Mucosa of stomach (tissue), 1 donor: ENCODE results near the gene SCFD2.
"Not testable (repeated sequence)": the region's sequence is repeated elsewhere in the genome, so short reads cannot be mapped to it uniquely, and the experiment has no call there.

Source experiments
- H3K27me3 ChIP-seq: one replicate; pipeline ENCODE4 v1.7.0; 2013; ENCODE audit warnings: mild to moderate bottlenecking, low read length; ENCODE audit not compliant: control insufficient read depth, insufficient read depth
- H3K36me3 ChIP-seq: one replicate; pipeline ENCODE4 v1.7.0; 2013; ENCODE audit warnings: low read length; ENCODE audit not compliant: control insufficient read depth, insufficient read depth
- H3K4me1 ChIP-seq: one replicate; pipeline ENCODE4 v1.7.0; 2013; ENCODE audit warnings: mild to moderate bottlenecking, low read length; ENCODE audit not compliant: control insufficient read depth, insufficient read depth
- H3K4me3 ChIP-seq: one replicate; pipeline ENCODE4 v1.7.0; 2013; ENCODE audit warnings: low read length
- H3K9ac ChIP-seq: one replicate; pipeline ENCODE4 v1.7.0; 2013; ENCODE audit warnings: mild to moderate bottlenecking, low read length, moderate library complexity
- H3K9me3 ChIP-seq: one replicate; pipeline ENCODE4 v1.7.0; 2013; ENCODE audit warnings: mild to moderate bottlenecking, low read length, moderate library complexity; ENCODE audit not compliant: control insufficient read depth
- donor health status: Pancreatic carcinoma.

The SCFD2 gene

DNA sequence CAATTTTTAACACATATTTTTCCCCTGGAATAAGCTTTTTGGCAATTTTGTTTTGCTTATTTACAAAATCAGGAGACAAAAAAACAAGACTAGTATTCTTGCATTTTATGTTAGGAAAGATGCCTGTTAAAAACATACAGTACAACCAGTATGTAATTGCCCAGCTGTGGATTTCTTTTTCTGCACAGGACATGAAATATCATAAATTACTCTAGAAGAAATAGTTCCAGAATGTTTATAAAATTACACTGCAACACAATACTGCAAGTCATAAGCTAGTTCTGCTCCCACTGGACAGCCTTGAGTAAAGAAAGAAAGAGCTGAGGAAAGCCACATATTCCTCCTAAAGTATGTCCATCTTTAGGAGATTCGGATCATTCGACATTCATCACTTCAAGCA is 133.5 kb downstream of the SCFD2 start:
- H3K9me3 ChIP-seq: no peaks in the 10 kb centered on the region
- H3K4me3 ChIP-seq: no peak overlapping the region
- H3K27me3 ChIP-seq: no peaks in the 10 kb centered on the region
- H3K36me3 ChIP-seq: no peaks in the 10 kb centered on the region
- no peaks in the 10 kb centered on the region for H3K4me1 ChIP-seq
- no peak overlapping the region for H3K9ac ChIP-seq

GRCh38 chr4:53228036-53228435 is 137.8 kb downstream of the SCFD2 start:
- H3K36me3 ChIP-seq: no peaks in the 10 kb centered on the region
- H3K9me3 ChIP-seq: no peaks in the 10 kb centered on the region
- H3K4me1 ChIP-seq: no peaks in the 10 kb centered on the region
- H3K9ac ChIP-seq: no peak overlapping the region
- H3K27me3 ChIP-seq: no peaks in the 10 kb centered on the region
- no peak overlapping the region for H3K4me3 ChIP-seq

GRCh38 chr4:53227451-53227850 is 138.4 kb downstream of the SCFD2 start:
- H3K36me3 ChIP-seq: no peaks in the 10 kb centered on the region
- H3K27me3 ChIP-seq: no peaks in the 10 kb centered on the region
- no peak overlapping the region for H3K9ac ChIP-seq
- no peak overlapping the region for H3K4me3 ChIP-seq
- H3K9me3 ChIP-seq: no peaks in the 10 kb centered on the region
- H3K4me1 ChIP-seq: no peaks in the 10 kb centered on the region

GRCh38 chr4:53221832-53222480 is 143.9 kb downstream of the SCFD2 start:
- Histone ChIP-seq H3K9me3 (no peaks in the 10 kb centered on the region), H3K9ac (no peak overlapping the region), H3K36me3 (no peaks in the 10 kb centered on the region), H3K4me1 (no peaks in the 10 kb centered on the region), H3K27me3 (no peaks in the 10 kb centered on the region), H3K4me3 (no peak overlapping the region)

- H3K4me3 ChIP-seq, H3K36me3 ChIP-seq, H3K9ac ChIP-seq, H3K9me3 ChIP-seq, H3K4me1 ChIP-seq, H3K27me3 ChIP-seq: not testable (repeated sequence)
These were observed 146.7 kb downstream of the SCFD2 start for GRCh38 chr4:53219148-53219547.

DNA sequence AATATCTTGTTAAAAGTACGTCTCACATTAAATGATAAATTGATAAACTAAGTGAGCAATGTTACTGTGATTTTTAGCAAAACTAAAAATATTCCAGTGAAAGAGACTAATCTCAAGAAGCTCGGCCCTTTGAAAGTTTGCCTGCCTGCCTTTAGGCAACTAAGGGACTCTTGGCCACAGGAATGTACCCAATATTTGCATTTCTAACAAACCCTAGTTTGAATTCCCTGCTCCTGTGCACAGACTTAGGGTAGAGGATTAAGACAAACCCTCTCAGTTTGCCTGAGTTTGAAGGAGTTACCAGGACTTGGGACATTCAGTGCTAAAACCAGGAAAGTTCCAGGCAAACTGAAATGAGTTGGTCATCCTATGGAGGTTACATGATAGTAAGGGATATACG is 157.1 kb downstream of the SCFD2 start:
- Histone ChIP-seq H3K9ac (no peak overlapping the region), H3K27me3 (no peaks in the 10 kb centered on the region), H3K4me1 (no peaks in the 10 kb centered on the region), H3K36me3 (no peaks in the 10 kb centered on the region), H3K4me3 (no peak overlapping the region), H3K9me3 (no peaks in the 10 kb centered on the region)

GRCh38 chr4:53205970-53206369 is 159.9 kb downstream of the SCFD2 start:
- Histone ChIP-seq H3K27me3 (no peaks in the 10 kb centered on the region), H3K4me1 (no peaks in the 10 kb centered on the region), H3K9ac (no peak overlapping the region), H3K9me3 (no peaks in the 10 kb centered on the region), H3K4me3 (no peak overlapping the region), H3K36me3 (no peaks in the 10 kb centered on the region)

DNA sequence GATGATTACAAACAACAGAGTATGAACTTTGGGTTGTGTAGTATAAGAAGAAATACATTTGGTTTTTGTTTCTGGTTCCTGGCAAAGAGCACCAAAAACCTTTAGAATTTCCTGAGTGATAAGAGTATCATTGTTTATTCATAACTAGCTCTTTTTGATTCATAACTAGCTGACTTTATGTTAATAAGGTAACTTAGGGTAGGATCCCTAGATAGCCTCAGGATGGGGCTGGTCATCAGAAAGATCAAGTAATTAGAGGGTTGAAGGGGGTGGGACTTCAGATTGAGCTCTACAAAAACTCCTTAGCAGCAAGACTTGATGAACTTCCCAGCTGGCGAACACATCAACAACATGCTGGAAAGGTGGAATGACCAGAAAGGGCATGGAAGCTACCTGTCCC is 166.5 kb downstream of the SCFD2 start:
- no peak overlapping the region for H3K9ac ChIP-seq
- H3K4me3 ChIP-seq: no peak overlapping the region
- H3K4me1 ChIP-seq: no peaks in the 10 kb centered on the region
- H3K27me3 ChIP-seq: no peaks in the 10 kb centered on the region
- H3K36me3 ChIP-seq: no peaks in the 10 kb centered on the region
- no peaks in the 10 kb centered on the region for H3K9me3 ChIP-seq

- no peaks in the 10 kb centered on the region for H3K9me3 ChIP-seq
- no peaks in the 10 kb centered on the region for H3K27me3 ChIP-seq
- no peaks in the 10 kb centered on the region for H3K36me3 ChIP-seq
- no peaks in the 10 kb centered on the region for H3K4me1 ChIP-seq
- no peak overlapping the region for H3K4me3 ChIP-seq
- H3K9ac ChIP-seq: no peak overlapping the region
These were observed 168.1 kb downstream of the SCFD2 start for GRCh38 chr4:53197772-53198142.

DNA sequence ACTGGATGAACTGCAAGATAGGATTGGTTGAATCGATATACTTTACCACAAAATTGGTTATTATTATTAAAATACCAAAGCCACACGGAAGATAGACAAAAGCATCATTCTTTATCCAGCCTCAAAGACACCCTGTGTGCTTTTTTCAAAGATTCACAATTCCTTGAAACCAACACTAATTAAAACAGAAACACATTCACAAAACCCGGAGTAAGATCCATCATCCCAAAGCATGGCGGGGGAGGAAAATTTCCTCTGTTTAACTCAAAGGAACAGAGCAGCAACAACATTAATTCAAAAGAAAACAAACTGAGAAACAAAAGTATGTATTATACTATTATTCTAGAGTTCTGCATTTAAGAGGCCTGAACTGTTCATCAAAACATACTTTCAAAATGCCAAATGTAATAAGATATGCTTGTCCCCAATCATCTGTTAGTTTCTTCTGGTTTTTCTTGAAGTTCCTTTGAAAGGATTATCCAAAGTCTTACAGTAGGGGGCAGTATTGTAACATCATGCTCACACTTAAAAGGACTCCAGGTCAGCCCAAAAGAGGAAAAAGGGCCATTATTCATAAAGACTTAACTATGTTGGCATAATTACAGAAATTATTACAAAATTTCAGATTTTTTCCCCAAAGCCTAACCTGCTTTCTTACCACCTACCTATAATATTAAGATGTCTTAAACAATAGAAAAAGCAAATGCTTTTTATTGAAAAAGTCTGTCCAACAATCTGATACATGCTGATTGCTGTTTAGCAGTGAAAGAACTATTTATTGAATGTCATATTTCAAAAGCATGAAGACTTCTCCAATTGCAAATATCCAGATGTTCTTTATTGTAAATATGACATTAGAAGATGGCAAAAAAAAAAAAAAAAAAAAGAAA is 168.7 kb downstream of the SCFD2 start:
- Histone ChIP-seq H3K9me3 (no peaks in the 10 kb centered on the region), H3K9ac (no peak overlapping the region), H3K4me1 (no peaks in the 10 kb centered on the region), H3K4me3 (no peak overlapping the region), H3K36me3 (no peaks in the 10 kb centered on the region), H3K27me3 (no peaks in the 10 kb centered on the region)

DNA sequence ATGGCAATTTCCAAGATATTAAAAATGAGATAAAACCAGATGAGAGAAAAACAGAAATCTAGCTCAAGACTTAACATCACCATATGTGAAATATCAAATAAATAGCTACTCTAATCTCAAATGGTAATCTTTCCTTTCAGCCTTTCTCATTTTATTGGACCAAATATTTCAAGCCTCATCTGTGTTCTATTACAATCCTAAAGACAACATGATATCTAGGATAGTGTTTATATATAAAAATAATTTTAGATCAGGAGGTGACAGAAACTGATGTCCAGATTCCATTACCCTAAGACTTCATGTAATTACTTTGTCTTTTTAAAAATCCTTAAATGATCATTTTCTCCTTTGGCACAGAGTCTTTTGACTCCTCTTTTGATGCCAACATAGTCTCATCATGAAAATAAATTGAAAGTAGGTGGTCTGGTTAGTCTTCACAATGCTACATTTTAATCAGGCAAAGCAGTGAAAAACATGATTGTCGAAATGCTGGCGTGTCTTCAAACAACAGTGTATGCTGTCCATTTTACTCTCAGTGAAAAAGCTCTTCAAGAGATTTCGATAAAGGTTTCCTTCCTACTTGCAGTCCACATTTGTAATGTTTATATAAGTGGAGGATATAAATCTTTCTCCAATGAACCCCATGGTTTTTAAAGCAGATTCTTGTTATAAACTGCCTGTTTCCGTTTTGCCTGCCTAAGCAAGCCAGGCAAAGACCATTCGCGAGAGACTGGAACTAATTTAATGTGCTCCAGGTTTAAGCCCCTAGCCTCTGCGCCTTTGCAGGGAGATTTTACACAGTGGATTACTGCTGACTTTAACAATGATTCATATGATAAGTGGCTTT is 169.8 kb downstream of the SCFD2 start:
- H3K27me3 ChIP-seq: no peaks in the 10 kb centered on the region
- H3K9ac ChIP-seq: no peak overlapping the region
- H3K36me3 ChIP-seq: no peaks in the 10 kb centered on the region
- H3K4me1 ChIP-seq: no peaks in the 10 kb centered on the region
- no peak overlapping the region for H3K4me3 ChIP-seq
- no peaks in the 10 kb centered on the region for H3K9me3 ChIP-seq

DNA sequence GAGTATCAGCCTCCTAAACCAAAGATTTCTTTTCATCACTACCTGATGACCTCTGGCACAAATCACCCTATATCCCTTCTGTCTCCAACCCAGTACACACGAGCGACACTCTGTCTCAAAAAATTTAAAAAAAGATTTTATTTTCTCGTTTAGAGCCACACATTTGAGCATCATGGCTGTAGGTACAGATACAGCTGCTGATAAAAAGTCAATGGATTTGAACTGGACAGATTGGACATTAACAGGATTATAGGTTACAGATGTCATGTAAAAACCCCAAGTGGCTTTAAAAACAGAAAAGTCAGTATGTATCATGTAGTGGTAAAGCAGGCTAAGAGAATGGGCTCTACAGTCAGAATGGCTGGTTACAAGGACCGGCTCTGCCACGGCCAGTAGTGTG is 171.1 kb downstream of the SCFD2 start:
- no peaks in the 10 kb centered on the region for H3K9me3 ChIP-seq
- H3K4me1 ChIP-seq: no peaks in the 10 kb centered on the region
- no peak overlapping the region for H3K9ac ChIP-seq
- no peaks in the 10 kb centered on the region for H3K36me3 ChIP-seq
- H3K4me3 ChIP-seq: no peak overlapping the region
- no peaks in the 10 kb centered on the region for H3K27me3 ChIP-seq
